WTC11 (cell line): Measurements from ENCODE around the gene ZNF37A. TPM values are rescaled to one million over a fixed set of nuclear protein-coding genes. Genes with fewer than 3 reads are reported as not detected.

Experiments used
- ATAC-seq: fragments of 200-7000 bp; cut with Tn5 transposase; 2 replicates; pipeline ENCODE4 v1.10.0; 2021; ENCODE audit warnings: mild to moderate bottlenecking, moderate library complexity
- CTCF ChIA-PET: fragments of 300-600 bp; sonication (Branson Sonifier 250); formaldehyde crosslinking; loops from one replicate; lab custom pipeline; 2021; ENCODE audit warnings: antibody characterized with exemption; lab: Charles Lee
- POLR2A ChIA-PET: fragments of 350-600 bp; sonication (Branson Sonifier 250); formaldehyde crosslinking; loops from one replicate; lab custom pipeline; 2021; ENCODE audit warnings: antibody characterized with exemption; lab: Charles Lee
- DNase-seq: peaks from one replicate; pipeline ENCODE4 v3.0.0; 2021; ENCODE audit warnings: low spot score
- H3K27ac Mint-ChIP-seq: 2 replicates; pipeline ENCODE4 v1.8.0; 2021; ENCODE audit warnings: mixed read lengths
- H3K27me3 Mint-ChIP-seq: 2 replicates; pipeline ENCODE4 v1.8.0; 2021; ENCODE audit warnings: low read depth, mild to moderate bottlenecking, moderate library complexity, mixed read lengths
- H3K36me3 Mint-ChIP-seq: 2 replicates; pipeline ENCODE4 v1.8.0; 2021; ENCODE audit warnings: mixed read lengths
- H3K4me1 Mint-ChIP-seq: 2 replicates; pipeline ENCODE4 v1.8.0; 2022; ENCODE audit warnings: mixed read lengths
- H3K4me3 Mint-ChIP-seq: 2 replicates; pipeline ENCODE4 v1.8.0; 2021; ENCODE audit warnings: mild to moderate bottlenecking, moderate library complexity, mixed read lengths
- H3K9me3 Mint-ChIP-seq: 2 replicates; pipeline ENCODE4 v1.8.0; 2021; ENCODE audit warnings: mixed read lengths
- CREM ChIP-seq: sonication (generic); formaldehyde crosslinking; IDR thresholded peaks from 2 replicates; pipeline ENCODE4 v1.8.1; 2022; ENCODE audit warnings: mild to moderate bottlenecking, missing genetic modification reagents, moderate library complexity
- CTCF ChIP-seq: fragments of 200-600 bp; IDR thresholded peaks from 2 replicates; pipeline ENCODE4 v1.8.0; 2022; ENCODE audit warnings: antibody characterized with exemption
- FOXJ3 ChIP-seq: sonication (generic); formaldehyde crosslinking; IDR thresholded peaks from 2 replicates; pipeline ENCODE4 v1.9.0; 2021; ENCODE audit warnings: missing genetic modification reagents, mild to moderate bottlenecking, borderline replicate concordance
- GRHL2 ChIP-seq: fragments of 250-450 bp; sonication (Bioruptor Pico); IDR thresholded peaks from 2 replicates; pipeline ENCODE4 v1.8.0; 2022; ENCODE audit warnings: mild to moderate bottlenecking, moderate library complexity; ENCODE audit not compliant: insufficient replicate concordance, severe bottlenecking
- IRF2 ChIP-seq: sonication (generic); formaldehyde crosslinking; IDR thresholded peaks from 2 replicates; pipeline ENCODE4 v1.8.0; 2022; ENCODE audit warnings: low read depth, missing genetic modification reagents, borderline replicate concordance
- JAZF1 ChIP-seq: fragments of 250-450 bp; sonication (Bioruptor Pico); IDR thresholded peaks from 2 replicates; pipeline ENCODE4 v1.9.0; 2021; ENCODE audit warnings: moderate library complexity, mild to moderate bottlenecking, inconsistent platforms
- JUN ChIP-seq: sonication (generic); formaldehyde crosslinking; IDR thresholded peaks from 2 replicates; pipeline ENCODE4 v1.8.0; 2023; ENCODE audit warnings: mild to moderate bottlenecking, missing genetic modification reagents
- NFE2L1 ChIP-seq: sonication (generic); formaldehyde crosslinking; IDR thresholded peaks from 2 replicates; pipeline ENCODE4 v1.8.1; 2023; ENCODE audit warnings: missing genetic modification reagents
- PRRX2 ChIP-seq: fragments of 250-450 bp; sonication (Bioruptor Pico); IDR thresholded peaks from 2 replicates; pipeline ENCODE4 v1.8.0; 2021; ENCODE audit warnings: mild to moderate bottlenecking
- RORB ChIP-seq: fragments of 250-450 bp; sonication (Bioruptor Pico); IDR thresholded peaks from 2 replicates; pipeline ENCODE4 v1.9.0; 2021; ENCODE audit warnings: mild to moderate bottlenecking
- SP1 ChIP-seq: sonication (generic); formaldehyde crosslinking; conservative IDR thresholded peaks from 2 replicates; pipeline ENCODE4 v1.8.1; 2022; ENCODE audit warnings: missing genetic modification reagents
- TCF7 ChIP-seq: sonication (generic); formaldehyde crosslinking; IDR thresholded peaks from 2 replicates; pipeline ENCODE4 v1.8.0; 2022; ENCODE audit warnings: mild to moderate bottlenecking, low read depth, missing genetic modification reagents, moderate library complexity
- TP53 ChIP-seq: sonication (generic); formaldehyde crosslinking; IDR thresholded peaks from 2 replicates; pipeline ENCODE4 v1.8.1; 2023; ENCODE audit warnings: mild to moderate bottlenecking, missing genetic modification reagents
- ZNF416 ChIP-seq: fragments of 250-450 bp; sonication (Bioruptor Pico); IDR thresholded peaks from 2 replicates; pipeline ENCODE4 v1.9.0; 2021; ENCODE audit warnings: mild to moderate bottlenecking, inconsistent platforms
- total RNA-seq: library from RNA; stranded (reverse); gene quantifications from 3 replicates; pipeline ENCODE4 v1.2.3, GENCODE V29; 2021
- TF ChIP-seq, protein P1 (sequence below): sonication (generic); formaldehyde crosslinking; IDR thresholded peaks from 2 replicates; pipeline ENCODE4 v1.8.1; 2023; ENCODE audit warnings: mild to moderate bottlenecking, missing genetic modification reagents
- TF ChIP-seq, protein P2 (sequence below): fragments of 250-450 bp; sonication (Bioruptor Pico); IDR thresholded peaks from 2 replicates; pipeline ENCODE4 v1.9.0; 2021; ENCODE audit warnings: mild to moderate bottlenecking, borderline replicate concordance
- TF ChIP-seq, protein P3 (sequence below): sonication (generic); formaldehyde crosslinking; IDR thresholded peaks from 2 replicates; pipeline ENCODE4 v1.8.1; 2023; ENCODE audit warnings: mild to moderate bottlenecking, missing genetic modification reagents
- TF ChIP-seq, protein P4 (sequence below): sonication (generic); formaldehyde crosslinking; IDR thresholded peaks from 2 replicates; pipeline ENCODE4 v1.8.0; 2022; ENCODE audit warnings: mild to moderate bottlenecking, missing genetic modification reagents

ZNF37A gene
- total RNA-seq, 1 experiment from 2014 or later = 8.8 TPM

DNA sequence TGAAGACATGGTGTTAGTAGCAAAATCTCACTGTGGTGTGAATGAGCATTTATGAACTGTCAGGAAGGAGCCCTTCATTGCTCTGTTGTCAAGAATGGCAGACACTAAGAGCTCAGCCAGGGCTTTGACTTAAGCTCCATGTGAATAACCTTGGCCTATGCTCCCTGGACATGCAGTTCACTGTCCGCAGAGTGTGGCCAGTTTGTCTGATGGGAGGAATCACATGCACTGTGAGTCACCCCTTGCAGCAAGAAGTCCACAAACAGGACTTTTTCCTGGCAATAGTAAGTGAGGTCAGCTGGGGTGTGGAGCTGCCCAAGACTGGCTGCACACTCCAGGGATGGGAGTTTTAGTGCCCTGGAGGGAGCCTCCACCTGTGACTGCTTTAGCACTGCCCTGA is 49.5 kb downstream of the ZNF37A start:
- TF ChIP-seq JUN (no peak), CTCF (no peak), CREM (no peak), FOXJ3 (CRISPR knock-in tag) (no peak), IRF2 (CRISPR knock-in tag) (no peak)
- Mint-ChIP-seq H3K27me3 (peaks cover 2% of the 10 kb centered on the region), H3K9me3 (peaks cover 83% of the 10 kb centered on the region), H3K4me3 (no peak overlapping the region), H3K4me1 (no peaks in the 10 kb centered on the region), H3K36me3 (peaks cover 68% of the 10 kb centered on the region), H3K27ac (no peak overlapping the region)
- CTCF ChIA-PET = no interaction called here
- DNase-seq (no peak), ATAC-seq (no peak)
- POLR2A ChIA-PET = no interaction called here

DNA sequence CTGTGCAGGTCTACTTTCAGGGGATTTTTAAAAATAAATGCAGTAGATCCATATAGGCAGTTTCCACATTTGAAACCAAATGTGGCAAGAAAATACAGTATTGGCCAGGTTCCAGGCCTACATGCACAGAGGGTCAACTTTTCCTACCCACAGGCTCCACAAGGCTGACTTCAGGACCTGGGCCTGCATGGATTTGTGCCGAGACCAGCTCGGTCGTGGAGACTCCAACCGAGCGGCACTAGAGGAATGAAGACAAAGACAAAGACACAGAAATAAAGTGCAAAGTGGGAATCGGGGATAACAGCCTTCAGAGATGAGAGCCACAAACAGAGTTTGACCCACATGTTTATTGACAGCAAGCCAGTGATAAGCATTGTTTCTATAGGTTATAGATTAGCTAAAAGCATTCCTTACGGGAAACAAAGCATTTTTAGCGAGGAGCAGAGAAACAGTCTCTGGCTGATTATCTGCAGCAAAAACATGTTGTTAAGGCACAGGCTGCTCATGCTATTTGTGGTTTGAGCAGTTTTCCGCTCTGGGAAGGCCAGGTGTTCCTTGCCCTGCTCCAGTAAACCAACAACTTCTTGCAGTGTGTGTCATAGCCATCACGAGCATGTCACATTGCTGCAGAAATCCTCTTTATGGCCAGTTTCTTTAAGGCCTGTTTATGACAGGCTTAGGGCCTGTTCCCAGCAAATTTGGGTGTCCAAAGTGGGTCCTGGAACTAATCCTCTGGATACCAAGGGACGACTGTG is 52.6 kb downstream of the ZNF37A start:
- CTCF ChIA-PET = no interaction called here
- H3K4me3 Mint-ChIP-seq = no peak overlapping the region
- H3K36me3 Mint-ChIP-seq = peaks cover 69% of the 10 kb centered on the region

More for the DNA sequence above, 52.6 kb downstream of the ZNF37A start:
- Mint-ChIP-seq H3K27ac (no peak overlapping the region), H3K9me3 (peaks cover 78% of the 10 kb centered on the region), H3K4me1 (no peaks in the 10 kb centered on the region), H3K27me3 (peaks cover 10% of the 10 kb centered on the region)
- no peak for DNase-seq
- ATAC-seq = no peak
- POLR2A ChIA-PET = no interaction called here
- no peak for TF ChIP-seq GRHL2 (CRISPR knock-in tag)
- TF ChIP-seq SP1 (CRISPR knock-in tag) = no peak
- TF ChIP-seq ZNF416 (CRISPR knock-in tag) = no peak
- no peak for TF ChIP-seq TCF7 (CRISPR knock-in tag)
- TF ChIP-seq JAZF1 = no peak
- TF ChIP-seq, protein P1, sequence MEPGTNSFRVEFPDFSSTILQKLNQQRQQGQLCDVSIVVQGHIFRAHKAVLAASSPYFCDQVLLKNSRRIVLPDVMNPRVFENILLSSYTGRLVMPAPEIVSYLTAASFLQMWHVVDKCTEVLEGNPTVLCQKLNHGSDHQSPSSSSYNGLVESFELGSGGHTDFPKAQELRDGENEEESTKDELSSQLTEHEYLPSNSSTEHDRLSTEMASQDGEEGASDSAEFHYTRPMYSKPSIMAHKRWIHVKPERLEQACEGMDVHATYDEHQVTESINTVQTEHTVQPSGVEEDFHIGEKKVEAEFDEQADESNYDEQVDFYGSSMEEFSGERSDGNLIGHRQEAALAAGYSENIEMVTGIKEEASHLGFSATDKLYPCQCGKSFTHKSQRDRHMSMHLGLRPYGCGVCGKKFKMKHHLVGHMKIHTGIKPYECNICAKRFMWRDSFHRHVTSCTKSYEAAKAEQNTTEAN (CRISPR knock-in tag) = no peak
- no peak for TF ChIP-seq TP53 (CRISPR knock-in tag)
- no peak for TF ChIP-seq RORB (CRISPR knock-in tag)
- TF ChIP-seq PRRX2 (CRISPR knock-in tag) = no peak
- TF ChIP-seq, protein P2, sequence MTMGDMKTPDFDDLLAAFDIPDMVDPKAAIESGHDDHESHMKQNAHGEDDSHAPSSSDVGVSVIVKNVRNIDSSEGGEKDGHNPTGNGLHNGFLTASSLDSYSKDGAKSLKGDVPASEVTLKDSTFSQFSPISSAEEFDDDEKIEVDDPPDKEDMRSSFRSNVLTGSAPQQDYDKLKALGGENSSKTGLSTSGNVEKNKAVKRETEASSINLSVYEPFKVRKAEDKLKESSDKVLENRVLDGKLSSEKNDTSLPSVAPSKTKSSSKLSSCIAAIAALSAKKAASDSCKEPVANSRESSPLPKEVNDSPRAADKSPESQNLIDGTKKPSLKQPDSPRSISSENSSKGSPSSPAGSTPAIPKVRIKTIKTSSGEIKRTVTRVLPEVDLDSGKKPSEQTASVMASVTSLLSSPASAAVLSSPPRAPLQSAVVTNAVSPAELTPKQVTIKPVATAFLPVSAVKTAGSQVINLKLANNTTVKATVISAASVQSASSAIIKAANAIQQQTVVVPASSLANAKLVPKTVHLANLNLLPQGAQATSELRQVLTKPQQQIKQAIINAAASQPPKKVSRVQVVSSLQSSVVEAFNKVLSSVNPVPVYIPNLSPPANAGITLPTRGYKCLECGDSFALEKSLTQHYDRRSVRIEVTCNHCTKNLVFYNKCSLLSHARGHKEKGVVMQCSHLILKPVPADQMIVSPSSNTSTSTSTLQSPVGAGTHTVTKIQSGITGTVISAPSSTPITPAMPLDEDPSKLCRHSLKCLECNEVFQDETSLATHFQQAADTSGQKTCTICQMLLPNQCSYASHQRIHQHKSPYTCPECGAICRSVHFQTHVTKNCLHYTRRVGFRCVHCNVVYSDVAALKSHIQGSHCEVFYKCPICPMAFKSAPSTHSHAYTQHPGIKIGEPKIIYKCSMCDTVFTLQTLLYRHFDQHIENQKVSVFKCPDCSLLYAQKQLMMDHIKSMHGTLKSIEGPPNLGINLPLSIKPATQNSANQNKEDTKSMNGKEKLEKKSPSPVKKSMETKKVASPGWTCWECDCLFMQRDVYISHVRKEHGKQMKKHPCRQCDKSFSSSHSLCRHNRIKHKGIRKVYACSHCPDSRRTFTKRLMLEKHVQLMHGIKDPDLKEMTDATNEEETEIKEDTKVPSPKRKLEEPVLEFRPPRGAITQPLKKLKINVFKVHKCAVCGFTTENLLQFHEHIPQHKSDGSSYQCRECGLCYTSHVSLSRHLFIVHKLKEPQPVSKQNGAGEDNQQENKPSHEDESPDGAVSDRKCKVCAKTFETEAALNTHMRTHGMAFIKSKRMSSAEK = no peak
- TF ChIP-seq, protein P3, sequence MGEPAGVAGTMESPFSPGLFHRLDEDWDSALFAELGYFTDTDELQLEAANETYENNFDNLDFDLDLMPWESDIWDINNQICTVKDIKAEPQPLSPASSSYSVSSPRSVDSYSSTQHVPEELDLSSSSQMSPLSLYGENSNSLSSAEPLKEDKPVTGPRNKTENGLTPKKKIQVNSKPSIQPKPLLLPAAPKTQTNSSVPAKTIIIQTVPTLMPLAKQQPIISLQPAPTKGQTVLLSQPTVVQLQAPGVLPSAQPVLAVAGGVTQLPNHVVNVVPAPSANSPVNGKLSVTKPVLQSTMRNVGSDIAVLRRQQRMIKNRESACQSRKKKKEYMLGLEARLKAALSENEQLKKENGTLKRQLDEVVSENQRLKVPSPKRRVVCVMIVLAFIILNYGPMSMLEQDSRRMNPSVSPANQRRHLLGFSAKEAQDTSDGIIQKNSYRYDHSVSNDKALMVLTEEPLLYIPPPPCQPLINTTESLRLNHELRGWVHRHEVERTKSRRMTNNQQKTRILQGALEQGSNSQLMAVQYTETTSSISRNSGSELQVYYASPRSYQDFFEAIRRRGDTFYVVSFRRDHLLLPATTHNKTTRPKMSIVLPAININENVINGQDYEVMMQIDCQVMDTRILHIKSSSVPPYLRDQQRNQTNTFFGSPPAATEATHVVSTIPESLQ (CRISPR knock-in tag) = no peak
- no peak for TF ChIP-seq NFE2L1 (CRISPR knock-in tag)
- TF ChIP-seq, protein P4, sequence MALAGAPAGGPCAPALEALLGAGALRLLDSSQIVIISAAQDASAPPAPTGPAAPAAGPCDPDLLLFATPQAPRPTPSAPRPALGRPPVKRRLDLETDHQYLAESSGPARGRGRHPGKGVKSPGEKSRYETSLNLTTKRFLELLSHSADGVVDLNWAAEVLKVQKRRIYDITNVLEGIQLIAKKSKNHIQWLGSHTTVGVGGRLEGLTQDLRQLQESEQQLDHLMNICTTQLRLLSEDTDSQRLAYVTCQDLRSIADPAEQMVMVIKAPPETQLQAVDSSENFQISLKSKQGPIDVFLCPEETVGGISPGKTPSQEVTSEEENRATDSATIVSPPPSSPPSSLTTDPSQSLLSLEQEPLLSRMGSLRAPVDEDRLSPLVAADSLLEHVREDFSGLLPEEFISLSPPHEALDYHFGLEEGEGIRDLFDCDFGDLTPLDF (CRISPR knock-in tag) = no peak
